HepG2 (cell line): ENCODE data around the gene RPL34. TPM values are rescaled to one million over a fixed set of nuclear protein-coding genes. Genes with fewer than 3 reads are reported as not detected.

Experiments used
- BCLAF1 ChIP-seq: fragments of 450-650 bp; IDR thresholded peaks from 2 replicates; pipeline ENCODE4 v1.6.1; 2017; ENCODE audit warnings: mild to moderate bottlenecking
- ELF4 ChIP-seq: sonication (generic); formaldehyde crosslinking; IDR thresholded peaks from 2 replicates; pipeline ENCODE4 v1.5.0; 2020; ENCODE audit warnings: missing genetic modification reagents, mild to moderate bottlenecking, moderate library complexity, borderline replicate concordance
- FOXA3 ChIP-seq: IDR thresholded peaks from 2 replicates; pipeline ENCODE4 v1.6.1; 2016; ENCODE audit warnings: missing genetic modification reagents, missing compliant biosample characterization
- KAT8 ChIP-seq: IDR thresholded peaks from 2 replicates; pipeline ENCODE4 v1.6.1; 2016; ENCODE audit warnings: missing genetic modification reagents, missing compliant biosample characterization
- MYC ChIP-seq: sonication (generic); formaldehyde crosslinking; IDR thresholded peaks from 2 replicates; pipeline ENCODE4 v1.9.0; 2021; ENCODE audit warnings: missing genetic modification reagents, borderline replicate concordance
- NR2F6 ChIP-seq, 2 experiments: IDR thresholded peaks; 2 replicates each; pipeline ENCODE4 v1.6.1; 2016; ENCODE audit warnings: antibody characterized with exemption in 1 of 2, mild to moderate bottlenecking in 1 of 2
- RARA ChIP-seq: IDR thresholded peaks from 2 replicates; pipeline ENCODE4 v1.6.1; 2016; ENCODE audit warnings: missing genetic modification reagents, missing compliant biosample characterization
- RCOR2 ChIP-seq: IDR thresholded peaks from 2 replicates; pipeline ENCODE4 v1.6.1; 2016; ENCODE audit warnings: missing biosample characterization, missing genetic modification reagents
- SIN3A ChIP-seq: IDR thresholded peaks from 2 replicates; pipeline ENCODE4 v1.6.1; 2011; ENCODE audit warnings: low read depth, mild to moderate bottlenecking, control low read depth, low read length, borderline replicate concordance
- SIX1 ChIP-seq: sonication (generic); formaldehyde crosslinking; IDR thresholded peaks from 2 replicates; pipeline ENCODE4 v1.4.0; 2020; ENCODE audit warnings: missing genetic modification reagents, borderline replicate concordance
- SRSF1 ChIP-seq: fragments of 200-400 bp; formaldehyde crosslinking; optimal IDR thresholded peaks from 2 replicates; pipeline ENCODE3; 2017; ENCODE audit warnings: mild to moderate bottlenecking, low read depth, low read length, moderate library complexity
- ZBED4 ChIP-seq: sonication (generic); formaldehyde crosslinking; IDR thresholded peaks from 2 replicates; pipeline ENCODE4 v1.4.0; 2020; ENCODE audit warnings: missing genetic modification reagents, borderline replicate concordance
- ZBTB33 ChIP-seq: sonication (generic); formaldehyde crosslinking; IDR thresholded peaks from 2 replicates; pipeline ENCODE4 v1.4.0; 2020; ENCODE audit warnings: missing genetic modification reagents
- ZKSCAN5 ChIP-seq: sonication (generic); formaldehyde crosslinking; IDR thresholded peaks from 2 replicates; pipeline ENCODE4 v1.5.1; 2020; ENCODE audit warnings: mild to moderate bottlenecking, missing genetic modification reagents
- ZNF496 ChIP-seq: sonication (generic); formaldehyde crosslinking; IDR thresholded peaks from 2 replicates; pipeline ENCODE4 v1.8.1; 2023; ENCODE audit warnings: mild to moderate bottlenecking, moderate library complexity, missing genetic modification reagents; ENCODE audit not compliant: insufficient replicate concordance
- ZNF614 ChIP-seq: IDR thresholded peaks from 2 replicates; pipeline ENCODE4 v1.6.1; 2018; ENCODE audit warnings: missing biosample characterization, missing genetic modification reagents, inconsistent platforms, borderline replicate concordance
- polyA plus RNA-seq, 8 experiments: library from polyadenylated mRNA; depleted of rRNA in 3 of 8; stranded (reverse) in 7 of 8; unstranded in 1 of 8; fragments of >200 nt; fragmentation: Illumina TruSeq in 4 of 8; extraction: Trizol in 4 of 8; gene quantifications; 2 replicates each; pipeline versions ENCODE4 v1.2.1 to v1.2.3, GENCODE V29; 2011 to 2016; ENCODE audit warnings: low read depth in 4 of 8, missing spikeins in 1 of 8, mixed read lengths in 1 of 8; ENCODE audit not compliant: insufficient read depth in 1 of 8
- total RNA-seq, 5 experiments: library from RNA; depleted of rRNA; stranded (reverse); fragments of >200 nt; fragmentation: Illumina TruSeq; extraction: Trizol; gene quantifications; 2 replicates each; pipeline ENCODE4 v1.2.3, GENCODE V29; 2016; ENCODE audit warnings: low read depth in 1 of 5
- TF ChIP-seq, protein P1 (sequence below): sonication (generic); formaldehyde crosslinking; IDR thresholded peaks from 2 replicates; pipeline ENCODE4 v1.5.0; 2020; ENCODE audit warnings: mild to moderate bottlenecking, missing genetic modification reagents

Gene RPL34
- total and polyA plus RNA-seq, 2 of the 13 experiments (the other 11 are each of a cell fraction or from before 2014, with no cell fraction given), result 2,235 to 3,985 TPM

GRCh38 chr4:108620101-108620932 lies at the start of gene RPL34 (continued):
- TF ChIP-seq BCLAF1 (no peak), ZNF614 (CRISPR knock-in tag) (peak; percentile 75; the same call in 1 of the 2 replicates), SRSF1 (peak; percentile 69), SIN3A (no peak; the same call in 1 of the 2 replicates), NR2F6 (IDR thresholded peaks at IDR 0.05) (peak; percentile 92), NR2F6 (CRISPR knock-in tag; IDR thresholded peaks at IDR 0.05) (peak; percentile 94), ELF4 (CRISPR knock-in tag) (0 out of 2 replicates have a peak, but pooled peaks have one; percentile 86), ZBED4 (CRISPR knock-in tag) (no peak), SIX1 (CRISPR knock-in tag) (peak; percentile 51; the same call in 1 of the 2 replicates), RARA (CRISPR knock-in tag) (0 out of 2 replicates have a peak, but pooled peaks have one; percentile 24), ZBTB33 (CRISPR knock-in tag) (peak; percentile 18; the same call in 1 of the 2 replicates), FOXA3 (CRISPR knock-in tag) (peak; percentile 48; the same call in 1 of the 2 replicates), ZNF496 (CRISPR knock-in tag) (no peak), KAT8 (CRISPR knock-in tag) (peak; percentile 97), MYC (CRISPR knock-in tag) (peak; percentile 92), ZKSCAN5 (no peak), RCOR2 (CRISPR knock-in tag) (no peak)
- TF ChIP-seq, protein P1, sequence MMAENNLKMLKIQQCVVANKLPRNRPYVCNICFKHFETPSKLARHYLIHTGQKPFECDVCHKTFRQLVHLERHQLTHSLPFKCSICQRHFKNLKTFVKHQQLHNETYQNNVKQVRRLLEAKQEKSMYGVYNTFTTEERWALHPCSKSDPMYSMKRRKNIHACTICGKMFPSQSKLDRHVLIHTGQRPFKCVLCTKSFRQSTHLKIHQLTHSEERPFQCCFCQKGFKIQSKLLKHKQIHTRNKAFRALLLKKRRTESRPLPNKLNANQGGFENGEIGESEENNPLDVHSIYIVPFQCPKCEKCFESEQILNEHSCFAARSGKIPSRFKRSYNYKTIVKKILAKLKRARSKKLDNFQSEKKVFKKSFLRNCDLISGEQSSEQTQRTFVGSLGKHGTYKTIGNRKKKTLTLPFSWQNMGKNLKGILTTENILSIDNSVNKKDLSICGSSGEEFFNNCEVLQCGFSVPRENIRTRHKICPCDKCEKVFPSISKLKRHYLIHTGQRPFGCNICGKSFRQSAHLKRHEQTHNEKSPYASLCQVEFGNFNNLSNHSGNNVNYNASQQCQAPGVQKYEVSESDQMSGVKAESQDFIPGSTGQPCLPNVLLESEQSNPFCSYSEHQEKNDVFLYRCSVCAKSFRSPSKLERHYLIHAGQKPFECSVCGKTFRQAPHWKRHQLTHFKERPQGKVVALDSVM (CRISPR knock-in tag), result no peak; the same call in 1 of the 2 replicates
